BE2C (cell line): ENCODE data around the gene LYZL2. TPM values are rescaled to one million over a fixed set of nuclear protein-coding genes. Genes with fewer than 3 reads are reported as not detected.
"Not testable (repeated sequence)": the region's sequence is repeated elsewhere in the genome, so short reads cannot be mapped to it uniquely, and the experiment has no call there.

ENCODE experiments used
- DNase-seq: peaks from one replicate; pipeline ENCODE4 v3.0.0-alpha.2; 2020
- H3K27me3 ChIP-seq: fragments of 250-450 bp; sonication (Bioruptor Pico); 2 replicates; pipeline ENCODE4 v1.5.1; 2020; ENCODE audit warnings: mild to moderate bottlenecking
- H3K36me3 ChIP-seq: fragments of 250-450 bp; sonication (Bioruptor Pico); 2 replicates; pipeline ENCODE4 v1.5.1; 2020; ENCODE audit warnings: mild to moderate bottlenecking
- H3K4me1 ChIP-seq: fragments of 250-450 bp; sonication (Bioruptor Pico); 2 replicates; pipeline ENCODE4 v1.5.1; 2020
- H3K4me3 ChIP-seq: 2 replicates; pipeline ENCODE4 v1.5.1; 2011; ENCODE audit warnings: low read depth, low read length
- H3K9me3 ChIP-seq: fragments of 250-450 bp; sonication (Bioruptor Pico); 2 replicates; pipeline ENCODE4 v1.5.1; 2020
- polyA plus RNA-seq: library from polyadenylated mRNA; unstranded; fragments of >200 nt; gene quantifications from one replicate; pipeline ENCODE4 v1.2.1, GENCODE V29; 2012; ENCODE audit warnings: low read depth, missing spikeins; ENCODE audit not compliant: insufficient read length, insufficient read depth
- TF ChIP-seq, protein P1 (sequence below): IDR thresholded peaks from 2 replicates; pipeline ENCODE4 v1.5.1; 2012; ENCODE audit warnings: mild to moderate bottlenecking, low read depth, low read length

LYZL2 gene
- not detected for polyA plus RNA-seq

- TF ChIP-seq, protein P1, sequence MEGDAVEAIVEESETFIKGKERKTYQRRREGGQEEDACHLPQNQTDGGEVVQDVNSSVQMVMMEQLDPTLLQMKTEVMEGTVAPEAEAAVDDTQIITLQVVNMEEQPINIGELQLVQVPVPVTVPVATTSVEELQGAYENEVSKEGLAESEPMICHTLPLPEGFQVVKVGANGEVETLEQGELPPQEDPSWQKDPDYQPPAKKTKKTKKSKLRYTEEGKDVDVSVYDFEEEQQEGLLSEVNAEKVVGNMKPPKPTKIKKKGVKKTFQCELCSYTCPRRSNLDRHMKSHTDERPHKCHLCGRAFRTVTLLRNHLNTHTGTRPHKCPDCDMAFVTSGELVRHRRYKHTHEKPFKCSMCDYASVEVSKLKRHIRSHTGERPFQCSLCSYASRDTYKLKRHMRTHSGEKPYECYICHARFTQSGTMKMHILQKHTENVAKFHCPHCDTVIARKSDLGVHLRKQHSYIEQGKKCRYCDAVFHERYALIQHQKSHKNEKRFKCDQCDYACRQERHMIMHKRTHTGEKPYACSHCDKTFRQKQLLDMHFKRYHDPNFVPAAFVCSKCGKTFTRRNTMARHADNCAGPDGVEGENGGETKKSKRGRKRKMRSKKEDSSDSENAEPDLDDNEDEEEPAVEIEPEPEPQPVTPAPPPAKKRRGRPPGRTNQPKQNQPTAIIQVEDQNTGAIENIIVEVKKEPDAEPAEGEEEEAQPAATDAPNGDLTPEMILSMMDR, result no peak
- no peak for DNase-seq
- H3K36me3 ChIP-seq, result no peaks in the 10 kb centered on the region
- H3K4me1 ChIP-seq, result no peaks in the 10 kb centered on the region
- H3K4me3 ChIP-seq, result no peak within 1 kb of the TSS
- no peaks in the 10 kb centered on the region for H3K27me3 ChIP-seq
- H3K9me3 ChIP-seq, result no peaks in the 10 kb centered on the region
Measured at GRCh38 chr10:30629653-30630052, at the start of gene LYZL2. Gene LYZL2, minus strand, starts transcription at chr10:30629753. Its CDS starts 2,838 bp downstream, at chr10:30626915.

GRCh38 chr10:30677616-30678015, 48.1 kb upstream of the LYZL2 start:
- H3K4me3 ChIP-seq, H3K4me1 ChIP-seq, H3K27me3 ChIP-seq, DNase-seq, H3K9me3 ChIP-seq, H3K36me3 ChIP-seq: not testable (repeated sequence)

- not testable (repeated sequence) for H3K4me3 ChIP-seq, DNase-seq, H3K27me3 ChIP-seq, H3K36me3 ChIP-seq, H3K9me3 ChIP-seq, H3K4me1 ChIP-seq
Measured at GRCh38 chr10:30677146-30677545, 47.6 kb upstream of the LYZL2 start.

- TF ChIP-seq, protein P1, result no peak
- DNase-seq, result no peak
- H3K27me3 ChIP-seq, result no peaks in the 10 kb centered on the region
- H3K36me3 ChIP-seq, result no peaks in the 10 kb centered on the region
- H3K4me1 ChIP-seq, result no peaks in the 10 kb centered on the region
- H3K9me3 ChIP-seq, result no peaks in the 10 kb centered on the region
- H3K4me3 ChIP-seq, result no peak overlapping the region
Measured at GRCh38 chr10:30675791-30676718, 46.5 kb upstream of the LYZL2 start.

GRCh38 chr10:30674796-30675195, 45.2 kb upstream of the LYZL2 start:
- Histone ChIP-seq H3K9me3 (no peaks in the 10 kb centered on the region), H3K36me3 (no peaks in the 10 kb centered on the region), H3K27me3 (no peaks in the 10 kb centered on the region), H3K4me1 (no peaks in the 10 kb centered on the region), H3K4me3 (no peak overlapping the region)
- TF ChIP-seq, protein P1, result no peak
- DNase-seq, result no peak

DNA sequence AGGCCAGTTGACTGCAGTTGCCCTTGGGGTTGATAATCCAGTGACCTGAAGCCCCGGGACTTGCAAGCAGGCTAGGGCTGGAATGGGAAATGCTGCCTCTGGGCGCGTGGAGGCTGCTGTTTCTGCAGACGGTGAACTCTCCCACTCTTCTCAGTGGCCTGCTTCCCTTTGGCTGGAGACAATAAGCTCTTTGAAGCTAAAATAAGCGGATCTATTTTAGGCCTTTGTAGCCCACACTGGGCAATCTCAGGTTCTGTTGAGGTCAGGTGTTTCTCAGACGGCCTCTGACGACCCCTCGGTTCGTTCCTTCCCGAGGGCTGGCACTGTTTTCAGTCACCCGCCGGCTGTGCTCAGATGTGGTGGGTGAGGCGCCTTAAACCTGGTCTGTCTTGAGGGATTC, 43.7 kb upstream of the LYZL2 start:
- H3K4me1 ChIP-seq, H3K36me3 ChIP-seq, H3K4me3 ChIP-seq, H3K27me3 ChIP-seq, DNase-seq, H3K9me3 ChIP-seq: not testable (repeated sequence)

DNA sequence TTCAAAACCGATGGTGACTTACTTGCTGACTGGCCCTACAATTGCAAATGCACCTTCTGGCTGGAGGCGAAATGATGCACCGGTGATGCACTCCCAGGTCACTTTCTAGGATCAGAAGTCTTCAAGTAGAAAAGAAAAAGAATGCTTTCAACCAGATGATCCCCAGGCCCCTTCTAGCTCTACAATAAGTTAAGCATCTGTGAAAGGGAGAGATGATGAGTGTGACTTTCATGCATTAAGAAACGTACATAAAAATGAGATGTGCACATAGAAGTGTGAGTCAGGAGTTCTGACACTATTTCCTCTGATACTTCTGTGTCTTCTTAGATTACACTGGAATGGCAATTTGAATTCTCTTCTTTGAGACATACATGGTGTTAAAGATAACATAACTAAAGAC, 42.8 kb upstream of the LYZL2 start:
- not testable (repeated sequence) for H3K9me3 ChIP-seq, H3K4me3 ChIP-seq, H3K27me3 ChIP-seq, H3K4me1 ChIP-seq, DNase-seq, H3K36me3 ChIP-seq

- Histone ChIP-seq H3K4me3 (peak overlapping the region; percentile 36), H3K27me3 (no peaks in the 10 kb centered on the region), H3K36me3 (no peaks in the 10 kb centered on the region), H3K4me1 (no peaks in the 10 kb centered on the region), H3K9me3 (no peaks in the 10 kb centered on the region)
- DNase-seq, result peak; percentile 30
- TF ChIP-seq, protein P1, result peak; percentile 78
Measured at GRCh38 chr10:30671026-30671616, 41.6 kb upstream of the LYZL2 start.

DNA sequence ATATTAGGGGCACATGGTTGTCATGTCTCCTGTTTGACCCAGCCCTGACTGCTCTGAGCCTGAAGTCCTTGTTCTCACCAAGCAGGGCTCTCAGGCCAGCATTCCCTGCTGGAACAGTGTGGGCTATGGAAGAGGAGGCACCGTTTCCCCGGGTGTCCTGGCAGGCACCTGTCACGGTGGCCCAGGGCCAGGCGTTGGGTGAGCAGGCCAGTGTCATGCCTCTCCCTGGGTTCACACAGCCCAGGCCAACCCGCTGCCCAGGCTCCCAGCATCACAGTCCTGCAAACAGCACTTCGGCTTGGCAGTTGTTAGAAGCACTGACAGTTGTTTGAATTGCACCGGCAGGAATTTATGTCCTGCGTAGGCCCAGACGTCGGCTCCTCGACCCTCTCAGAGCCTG, 38.4 kb upstream of the LYZL2 start:
- not testable (repeated sequence) for H3K4me1 ChIP-seq, H3K36me3 ChIP-seq, H3K4me3 ChIP-seq, H3K9me3 ChIP-seq, DNase-seq, H3K27me3 ChIP-seq

DNA sequence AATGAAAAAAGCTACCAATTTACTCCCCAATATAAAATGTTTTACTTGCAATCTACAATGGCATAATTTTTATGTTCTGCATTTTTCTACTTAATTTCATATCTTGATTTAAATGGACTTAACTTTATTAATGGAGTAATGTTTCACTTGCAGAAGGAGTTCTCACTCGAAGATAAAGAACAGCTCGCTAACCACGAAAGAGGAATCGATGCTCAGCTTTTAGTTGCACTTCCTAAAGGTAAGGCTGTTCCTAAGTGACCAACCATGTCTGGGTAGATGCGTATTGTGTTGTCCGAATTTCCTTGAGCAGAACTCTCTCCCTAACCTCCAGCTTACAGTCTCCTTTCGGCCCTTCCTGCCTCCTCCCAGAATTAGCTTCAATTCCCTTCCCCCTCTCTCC, 33.9 kb upstream of the LYZL2 start:
- not testable (repeated sequence) for H3K27me3 ChIP-seq, DNase-seq, H3K9me3 ChIP-seq, H3K4me1 ChIP-seq, H3K36me3 ChIP-seq, H3K4me3 ChIP-seq
